ENCODE data around the gene CCDC117. TPM values are rescaled to one million over a fixed set of nuclear protein-coding genes. Genes with fewer than 3 reads are reported as not detected.
"Not testable (repeated sequence)": the region's sequence is repeated elsewhere in the genome, so short reads cannot be mapped to it uniquely, and the experiment has no call there.

The CCDC117 gene
- total RNA-seq, 1 donor from 2014 or later = 12.3 TPM

DNA sequence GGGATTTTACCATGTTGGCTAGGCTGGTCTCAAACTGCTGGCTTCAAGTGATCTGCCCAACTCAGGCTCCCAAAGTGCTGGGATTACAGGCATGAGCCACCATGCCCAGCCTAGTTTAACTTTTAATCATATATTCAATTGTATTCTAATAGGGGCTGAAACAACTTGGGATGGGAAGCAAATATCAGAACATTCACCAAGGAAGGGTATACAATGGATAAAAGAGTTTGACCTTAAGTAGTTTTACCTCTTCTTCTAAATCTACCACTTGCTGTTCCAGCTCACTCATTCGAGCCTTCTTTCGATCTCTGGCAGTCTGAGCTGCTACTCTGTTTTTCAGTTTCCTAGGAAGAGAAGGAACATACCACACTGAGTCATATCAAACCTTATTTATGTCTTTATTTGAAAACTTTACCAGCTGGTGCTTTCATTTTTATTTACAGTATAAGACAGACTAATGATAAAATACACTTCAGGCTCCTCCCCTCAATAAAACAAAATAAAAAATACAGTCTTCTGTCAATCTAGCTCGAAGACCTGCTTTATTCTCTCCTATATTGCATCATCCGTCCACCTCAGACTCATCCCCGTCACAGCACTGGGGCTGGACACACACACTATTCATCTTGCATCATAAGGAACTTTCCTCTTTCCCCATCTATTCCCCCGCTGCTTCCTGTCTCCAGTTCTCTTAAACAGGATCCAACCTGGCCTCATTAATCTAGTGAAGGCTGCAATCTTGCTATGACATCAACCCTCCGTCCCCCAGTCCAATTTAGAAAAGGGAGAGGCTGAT lies 26.5 kb downstream of the CCDC117 start:
- intact Hi-C loops (cut with DNase I) = no loop called here
- DNase-seq (ENCODE audit: low spot score) = no peak

DNA sequence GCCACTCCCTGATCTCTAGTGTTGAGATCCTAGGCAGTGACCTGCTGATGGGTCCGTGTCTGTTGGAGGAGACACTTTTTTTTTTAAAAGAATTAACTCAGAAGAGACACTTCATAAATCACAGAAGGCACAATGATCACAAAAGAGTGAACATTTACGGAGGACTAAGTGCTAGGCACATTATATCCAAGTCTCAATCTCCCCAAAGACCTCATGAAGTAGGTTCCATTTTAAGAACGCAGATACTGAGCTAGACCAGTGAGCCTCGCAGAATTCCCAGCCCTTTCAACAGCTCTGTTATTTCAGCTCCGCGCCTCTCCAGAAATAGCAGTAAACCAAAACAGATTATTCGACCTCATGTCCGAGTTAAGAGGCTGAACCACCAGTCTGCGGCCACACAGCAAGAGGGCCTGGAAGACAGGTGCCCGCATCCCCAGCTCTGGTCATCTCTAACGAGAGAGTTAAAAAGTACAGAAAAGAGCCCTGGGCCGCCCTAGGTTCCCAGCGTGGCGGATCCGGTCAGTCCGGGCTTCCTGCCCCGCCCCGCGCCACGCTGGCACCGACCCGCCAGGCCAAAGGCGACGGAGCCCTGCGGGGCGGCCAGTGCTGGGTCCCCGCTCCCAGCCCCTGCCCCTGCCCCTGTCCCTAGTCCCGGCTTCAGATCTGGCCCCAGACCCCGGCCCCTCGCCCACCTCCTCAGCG lies 27.3 kb downstream of the CCDC117 start:
- peak; percentile 81 for DNase-seq (ENCODE audit: low spot score)
- intact Hi-C loops (cut with DNase I) = loop anchor here (1.0 kb wide), 1 partner anchor 27 kb away; the partner anchor contains the start of gene CCDC117

DNA sequence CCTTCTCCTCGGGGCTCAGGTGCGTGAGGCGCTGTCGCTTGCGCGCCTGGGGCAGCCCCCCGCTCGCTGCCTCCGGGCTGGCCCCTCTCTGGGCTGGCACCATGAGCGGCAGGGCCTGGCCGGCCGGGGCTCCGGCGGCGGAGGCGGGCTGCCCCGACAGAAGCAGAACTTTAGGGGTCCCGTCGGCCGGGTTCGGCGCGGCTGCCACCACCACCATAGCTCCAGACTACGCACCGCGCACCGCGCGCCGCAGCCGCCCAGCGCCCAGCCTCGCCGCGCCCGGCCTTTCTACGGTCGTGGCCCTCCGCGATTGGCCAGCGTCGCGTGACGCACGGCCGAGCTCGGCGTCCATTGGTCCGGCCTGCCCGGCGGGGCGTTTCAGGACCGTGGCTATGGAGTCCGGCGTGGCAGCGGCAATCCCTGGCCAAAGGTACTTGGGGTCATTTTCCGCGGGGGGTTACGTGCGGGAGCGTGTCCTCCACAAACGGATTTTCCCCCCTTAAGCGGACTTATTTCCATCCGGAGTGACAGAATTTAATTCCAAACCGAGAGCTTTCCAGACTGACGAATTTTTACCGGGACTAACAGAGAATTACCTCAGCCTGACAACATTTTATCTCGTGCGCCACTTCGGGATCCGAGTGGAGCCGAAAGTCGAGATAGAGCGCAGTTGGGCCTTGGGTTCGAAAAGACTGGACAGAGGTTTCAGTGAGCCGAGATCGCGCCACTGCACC lies 28.0 kb downstream of the CCDC117 start, which contains the start of gene XBP1:
Gene XBP1, minus strand, starts transcription at position 262 of the 734 bp plus-strand sequence.
- DNase-seq (ENCODE audit: low spot score) = peak; percentile 98
- intact Hi-C loops (cut with DNase I) = loop anchor here (1.0 kb wide), 1 partner anchor 28 kb away; the partner anchor contains the start of gene CCDC117

GRCh38 chr22:28801845-28802594 lies 29.5 kb downstream of the CCDC117 start:
- no peak for DNase-seq (ENCODE audit: low spot score)
- intact Hi-C loops (cut with DNase I) = no loop called here

DNA sequence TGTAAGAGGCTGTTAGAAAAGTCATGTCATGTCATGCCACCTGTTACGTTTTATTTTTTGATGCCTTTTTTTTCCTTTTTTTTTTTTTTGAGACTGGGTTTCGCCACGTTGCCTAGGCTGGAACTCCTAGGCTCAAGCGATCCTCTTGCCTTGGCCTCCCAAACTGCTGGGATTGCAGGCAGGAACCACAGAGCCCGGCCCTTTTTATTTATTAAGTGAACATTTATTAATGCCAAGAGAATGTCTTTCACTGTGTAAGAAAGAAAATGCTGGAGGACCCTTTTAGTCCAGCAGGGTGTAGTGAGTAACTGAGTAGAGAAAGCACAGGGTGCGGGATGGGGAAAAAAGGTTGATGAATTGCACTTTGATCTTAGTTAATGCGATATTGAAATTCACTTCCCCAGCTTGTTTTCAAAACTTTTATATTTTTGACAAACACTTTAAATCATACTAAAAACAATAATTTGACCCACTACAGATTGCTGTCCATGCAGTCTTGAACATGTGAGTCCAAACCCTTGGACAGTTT lies 30.2 kb downstream of the CCDC117 start:
- intact Hi-C loops (cut with DNase I) = no loop called here
- DNase-seq (ENCODE audit: low spot score) = no peak

GRCh38 chr22:28805426-28805825 lies 32.9 kb downstream of the CCDC117 start:
- intact Hi-C loops (cut with DNase I) = not testable (repeated sequence)

GRCh38 chr22:28808716-28809355 lies 36.3 kb downstream of the CCDC117 start:
- intact Hi-C loops (cut with DNase I) = no loop called here
- DNase-seq (ENCODE audit: low spot score) = no peak

More at GRCh38 chr22:28805426-28805825, 32.9 kb downstream of the CCDC117 start:
- DNase-seq (ENCODE audit: low spot score) = not testable (repeated sequence)

- DNase-seq (ENCODE audit: low spot score) = no peak
- intact Hi-C loops (cut with DNase I) = no loop called here
These were observed 38.5 kb downstream of the CCDC117 start for GRCh38 chr22:28810821-28811491.

GRCh38 chr22:28812516-28812915 lies 40.0 kb downstream of the CCDC117 start:
- intact Hi-C loops (cut with DNase I) = no loop called here
- no peak for DNase-seq (ENCODE audit: low spot score)

DNA sequence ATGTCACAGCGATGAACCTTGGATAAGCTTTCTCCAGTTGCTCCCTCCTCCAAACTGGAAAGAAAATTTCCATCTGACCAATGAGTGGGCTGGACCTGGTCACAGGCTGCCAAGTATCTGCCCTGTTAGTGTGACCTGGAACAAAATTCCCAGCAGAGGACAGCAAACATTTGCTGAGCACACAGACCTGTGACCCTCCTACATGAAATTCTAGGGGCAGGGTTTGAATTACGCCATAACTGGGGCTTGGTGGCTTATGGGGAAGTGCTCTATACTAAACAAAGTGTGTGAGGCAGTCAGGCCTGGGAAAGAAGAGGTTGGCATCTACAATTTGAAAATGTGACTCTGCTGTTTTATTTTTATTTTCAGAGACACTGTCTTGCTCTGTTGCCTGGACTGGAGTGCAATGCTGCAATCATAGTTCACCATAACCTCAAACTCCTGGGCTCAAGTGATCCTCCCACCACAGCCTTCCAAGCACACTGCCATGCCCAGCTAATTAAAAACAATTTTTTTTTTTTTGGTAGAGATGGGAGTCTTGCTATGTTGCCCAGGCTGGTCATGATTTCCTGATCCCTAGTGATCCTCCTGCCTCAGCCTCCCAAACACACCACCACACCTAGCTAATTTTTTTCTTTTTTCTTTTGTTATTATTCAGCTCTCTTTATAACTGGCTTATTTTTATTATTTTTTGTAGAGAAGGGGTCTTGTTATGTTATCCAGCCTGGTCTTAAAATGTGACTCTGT lies 41.5 kb downstream of the CCDC117 start:
- no peak for DNase-seq (ENCODE audit: low spot score)
- intact Hi-C loops (cut with DNase I) = no loop called here

DNA sequence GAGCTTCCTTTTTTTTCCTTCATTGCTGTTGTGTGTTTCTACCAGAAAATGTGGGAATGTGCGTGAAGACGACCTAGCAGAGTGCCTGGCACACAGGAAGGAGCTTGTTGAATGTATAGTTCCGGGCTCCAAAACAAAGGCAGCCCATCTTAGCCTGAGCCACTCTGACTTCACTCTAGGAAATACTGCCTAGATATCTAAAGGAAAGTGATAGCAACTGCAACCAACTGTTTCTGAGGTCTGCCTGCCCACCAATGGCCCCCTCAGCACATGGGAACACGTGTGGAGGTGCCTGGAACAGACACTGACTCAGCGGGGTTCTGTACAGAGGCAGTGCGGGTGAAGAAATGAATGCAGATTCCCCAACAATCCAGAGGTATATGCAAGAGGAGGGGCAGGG lies 42.6 kb downstream of the CCDC117 start:
- intact Hi-C loops (cut with DNase I) = no loop called here

DNA sequence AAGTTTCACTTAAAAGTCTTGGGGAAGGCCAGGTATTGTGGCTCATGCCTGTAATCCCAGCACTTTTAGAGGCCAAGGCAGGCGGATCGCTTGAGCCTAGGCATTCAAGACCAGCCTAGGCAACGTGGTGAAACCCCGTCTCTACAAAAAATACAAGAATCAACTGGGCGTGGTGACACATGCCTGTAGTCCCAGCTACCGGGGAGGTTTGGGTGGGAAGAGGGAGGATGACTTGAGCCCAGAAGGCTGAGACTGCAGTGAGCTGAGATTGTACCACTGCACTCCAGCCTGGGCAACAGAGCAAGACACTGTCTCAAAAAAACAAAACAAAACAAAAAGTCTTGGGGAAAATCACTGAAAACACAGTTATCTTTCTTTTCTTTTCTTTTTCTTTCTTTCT lies 43.2 kb downstream of the CCDC117 start:
- intact Hi-C loops (cut with DNase I) = no loop called here
- no peak for DNase-seq (ENCODE audit: low spot score)

More for the DNA sequence above, 42.6 kb downstream of the CCDC117 start:
- no peak for DNase-seq (ENCODE audit: low spot score)

DNA sequence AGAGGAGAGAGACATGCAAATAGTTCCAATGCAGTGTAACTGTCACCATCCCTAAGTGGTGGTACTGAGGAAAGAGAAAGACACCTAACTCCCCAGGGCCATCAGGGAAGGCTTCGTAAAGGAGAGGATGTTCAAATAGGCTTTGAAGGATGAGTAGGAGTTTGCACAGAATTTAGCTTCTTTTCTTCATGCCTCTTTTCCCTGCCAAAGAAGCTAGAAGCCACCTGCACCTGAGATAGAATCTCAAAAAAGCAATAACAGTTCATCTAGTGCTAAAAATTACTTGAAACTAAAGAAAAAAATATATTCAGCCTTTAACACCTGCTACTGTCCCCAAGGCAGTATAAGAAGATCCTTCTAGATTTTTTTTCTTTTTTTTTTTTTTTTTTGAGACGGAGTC lies 44.6 kb downstream of the CCDC117 start:
- intact Hi-C loops (cut with DNase I) = no loop called here

GRCh38 chr22:28817919-28818859 lies 45.7 kb downstream of the CCDC117 start:
- DNase-seq (ENCODE audit: low spot score) = no peak
- intact Hi-C loops (cut with DNase I) = no loop called here

More for the DNA sequence above, 44.6 kb downstream of the CCDC117 start:
- no peak for DNase-seq (ENCODE audit: low spot score)

DNA sequence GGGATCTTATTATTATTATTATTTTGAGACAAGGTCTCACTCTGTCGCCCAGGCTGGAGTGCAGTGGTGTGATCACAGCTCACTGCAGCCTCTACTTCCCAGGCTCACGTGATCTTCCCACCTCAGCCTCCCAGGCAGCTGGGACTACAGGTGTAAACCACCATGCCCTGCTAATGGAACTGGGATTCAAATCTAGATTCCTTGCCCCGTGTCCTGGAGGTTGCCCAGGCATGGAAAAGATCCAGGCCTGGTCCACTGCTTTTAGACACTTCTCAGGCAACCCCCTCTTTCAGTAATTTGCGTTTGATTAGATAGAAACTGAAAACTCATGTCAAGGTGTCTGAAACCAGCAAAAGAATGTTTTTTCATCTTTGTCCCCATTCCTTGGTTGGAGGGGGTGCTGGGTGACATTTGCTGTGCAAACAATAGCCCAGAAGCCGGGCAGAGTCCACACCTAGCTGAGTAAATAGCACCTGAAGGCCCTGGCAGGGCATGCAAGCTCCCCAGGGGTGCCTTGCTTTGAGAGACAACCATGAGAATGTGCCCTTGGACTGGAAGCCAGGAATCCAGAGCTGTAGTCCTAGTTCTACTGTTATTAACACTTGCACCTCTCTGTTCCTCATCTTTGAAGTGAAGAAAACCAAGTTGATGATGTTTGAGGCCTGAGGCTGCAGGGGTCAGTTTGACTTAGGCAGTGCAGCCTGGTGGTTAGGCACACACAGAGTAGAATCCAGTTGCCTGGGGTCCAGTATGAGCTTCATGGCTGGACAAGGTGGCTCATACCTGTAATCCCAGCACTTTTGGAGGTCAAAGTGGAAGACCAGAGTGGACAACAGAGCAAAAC lies 47.0 kb downstream of the CCDC117 start:
- DNase-seq (ENCODE audit: low spot score) = no peak
- intact Hi-C loops (cut with DNase I) = no loop called here
